ENCODE data around the gene ZNF609. TPM values are rescaled to one million over a fixed set of nuclear protein-coding genes. Genes with fewer than 3 reads are reported as not detected.
A peak's percentile ranks its signal among the peaks of the same experiment; 100 is the strongest.

Gene ZNF609
- polyA plus RNA-seq, 3 donors, result 1.3 to 13.2 (median 1.7) TPM

DNA sequence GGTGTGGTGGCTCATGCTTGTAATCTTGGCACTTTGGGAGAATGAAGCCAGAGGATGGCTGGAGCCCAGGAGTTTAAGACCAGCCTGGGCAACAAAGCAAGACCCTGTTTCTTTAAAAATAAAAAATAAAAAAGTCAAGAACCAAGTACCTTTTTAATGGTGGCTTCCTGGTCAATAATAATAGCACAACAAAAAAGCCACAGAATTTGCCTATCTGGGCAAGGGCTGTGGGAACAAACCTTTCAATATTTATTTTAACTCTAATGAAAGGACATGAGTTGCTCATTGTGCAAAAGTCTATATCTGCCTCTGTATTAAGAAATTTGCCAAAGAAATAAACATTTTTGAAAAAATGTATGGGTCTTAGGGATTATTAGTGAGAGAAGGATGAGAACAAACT lies 2.1 kb downstream of the ZNF609 start:
- Mint-ChIP-seq H3K27ac (no peak overlapping the region), H3K9me3 (no peaks in the 10 kb centered on the region), H3K4me1 (peaks cover 73% of the 10 kb centered on the region), H3K4me3 (no peak overlapping the region), H3K36me3 (peaks cover 6 to 12% of the 10 kb centered on the region in 2 donors), H3K27me3 (ENCODE audit: low read depth in 3 of 3) (no peaks in the 10 kb centered on the region)
- no peaks in the 10 kb centered on the region for H3K9me3 ChIP-seq (replicated peaks in 1 of 2; ENCODE audit: control insufficient read depth in 1 of 2, insufficient read depth in 1 of 2, low read length in 2 of 2)
- peak overlapping the region in 1 of 3 experiments; percentile 83 for H3K4me3 ChIP-seq (replicated peaks in 1 of 3; ENCODE audit: low read depth in 2 of 3, low read length in 3 of 3)
- H4K20me1 ChIP-seq (ENCODE audit: insufficient read depth, low read length), result peaks cover 63% of the 10 kb centered on the region
- H2AFZ ChIP-seq (ENCODE audit: insufficient read depth, low read depth, low read length, poor library complexity, severe bottlenecking), result no peak overlapping the region
- peaks cover 0 to 4% of the 10 kb centered on the region in 2 donors for H3K36me3 ChIP-seq (replicated peaks in 1 of 2; ENCODE audit: control insufficient read depth in 1 of 2, insufficient read depth in 2 of 2, low read length in 2 of 2)
- no peak for DNase-seq
- no peak overlapping the region for H3K9ac ChIP-seq (ENCODE audit: insufficient read depth, low read length, poor library complexity, severe bottlenecking)
- peaks cover 64% of the 10 kb centered on the region for H3K79me2 ChIP-seq (ENCODE audit: insufficient read depth, low read length)
- TF ChIP-seq, protein P1, sequence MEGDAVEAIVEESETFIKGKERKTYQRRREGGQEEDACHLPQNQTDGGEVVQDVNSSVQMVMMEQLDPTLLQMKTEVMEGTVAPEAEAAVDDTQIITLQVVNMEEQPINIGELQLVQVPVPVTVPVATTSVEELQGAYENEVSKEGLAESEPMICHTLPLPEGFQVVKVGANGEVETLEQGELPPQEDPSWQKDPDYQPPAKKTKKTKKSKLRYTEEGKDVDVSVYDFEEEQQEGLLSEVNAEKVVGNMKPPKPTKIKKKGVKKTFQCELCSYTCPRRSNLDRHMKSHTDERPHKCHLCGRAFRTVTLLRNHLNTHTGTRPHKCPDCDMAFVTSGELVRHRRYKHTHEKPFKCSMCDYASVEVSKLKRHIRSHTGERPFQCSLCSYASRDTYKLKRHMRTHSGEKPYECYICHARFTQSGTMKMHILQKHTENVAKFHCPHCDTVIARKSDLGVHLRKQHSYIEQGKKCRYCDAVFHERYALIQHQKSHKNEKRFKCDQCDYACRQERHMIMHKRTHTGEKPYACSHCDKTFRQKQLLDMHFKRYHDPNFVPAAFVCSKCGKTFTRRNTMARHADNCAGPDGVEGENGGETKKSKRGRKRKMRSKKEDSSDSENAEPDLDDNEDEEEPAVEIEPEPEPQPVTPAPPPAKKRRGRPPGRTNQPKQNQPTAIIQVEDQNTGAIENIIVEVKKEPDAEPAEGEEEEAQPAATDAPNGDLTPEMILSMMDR (IDR thresholded peaks at IDR 0.05), result no peak
- intact Hi-C loops (cut with micrococcal nuclease), result loop anchor here in 1 of 2 donors (5.0 kb wide), 1 partner anchor 300 kb away; the partner anchor contains the start of gene PPIB
- H3K27ac ChIP-seq (ENCODE audit: low read depth in 1 of 2, low read length in 2 of 2), result no peak overlapping the region
- H3K4me2 ChIP-seq (replicated peaks; ENCODE audit: extremely low read depth, low read length, poor library complexity, severe bottlenecking), result peak overlapping the region; percentile 80
- H3K27me3 ChIP-seq (ENCODE audit: control insufficient read depth in 2 of 2, insufficient read depth in 2 of 2, low read length in 2 of 2), result no peaks in the 10 kb centered on the region
- H3K4me1 ChIP-seq (ENCODE audit: control insufficient read depth in 1 of 2, insufficient read depth in 2 of 2, low read length in 2 of 2), result peaks cover 29 to 61% of the 10 kb centered on the region in 2 donors

DNA sequence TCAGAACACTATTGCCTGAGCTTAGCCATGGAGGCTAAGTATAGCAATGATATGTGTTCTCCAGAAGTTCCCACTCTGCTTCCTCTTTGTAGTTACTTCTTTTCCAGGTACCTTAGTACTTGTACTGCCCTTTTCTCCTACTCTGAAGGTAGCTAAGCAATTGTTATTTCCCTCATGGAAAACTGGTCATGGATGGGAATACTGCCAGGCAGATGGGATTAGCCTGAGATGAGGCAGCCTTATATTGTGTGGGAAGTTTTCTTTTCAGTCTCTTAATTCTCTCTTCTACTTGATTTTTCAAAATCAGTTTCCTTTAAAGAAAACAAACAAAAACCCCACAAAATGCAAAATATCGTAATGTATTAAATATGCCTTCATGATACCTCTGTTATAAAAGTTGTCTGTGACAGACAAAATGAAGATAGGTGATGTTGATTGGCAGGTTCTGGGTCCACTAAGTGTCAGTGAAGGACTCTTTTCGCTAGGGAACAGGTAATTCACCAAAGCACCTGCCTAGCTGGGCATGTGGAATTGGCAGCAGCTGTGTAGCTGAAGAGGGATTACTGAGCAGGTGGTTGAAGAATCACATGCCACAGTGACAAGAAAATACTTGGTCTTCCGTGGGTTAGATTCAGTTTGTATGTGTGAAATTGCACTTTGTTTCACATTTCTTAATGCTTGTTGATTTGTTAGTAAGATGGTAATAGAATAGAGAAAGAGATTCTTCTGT lies 4.1 kb downstream of the ZNF609 start:
- peak overlapping the region in 1 of 2 donors; percentile 43 for H3K27ac ChIP-seq (ENCODE audit: low read depth in 1 of 2, low read length in 2 of 2)
- H3K79me2 ChIP-seq (ENCODE audit: insufficient read depth, low read length), result peaks cover 81% of the 10 kb centered on the region
- no peak overlapping the region for H3K9ac ChIP-seq (ENCODE audit: insufficient read depth, low read length, poor library complexity, severe bottlenecking)
- H3K4me1 ChIP-seq (ENCODE audit: control insufficient read depth in 1 of 2, insufficient read depth in 2 of 2, low read length in 2 of 2), result peaks cover 25 to 60% of the 10 kb centered on the region in 2 donors
- H2AFZ ChIP-seq (ENCODE audit: insufficient read depth, low read depth, low read length, poor library complexity, severe bottlenecking), result no peak overlapping the region
- Mint-ChIP-seq H3K27me3 (ENCODE audit: low read depth in 3 of 3) (no peaks in the 10 kb centered on the region), H3K36me3 (peaks cover 9 to 21% of the 10 kb centered on the region in 2 donors), H3K27ac (peak overlapping the region in 4 of 7 donors; percentile 14 to 66 (median 42)), H3K4me3 (no peak overlapping the region), H3K4me1 (peaks cover 76% of the 10 kb centered on the region), H3K9me3 (no peaks in the 10 kb centered on the region)
- no peaks in the 10 kb centered on the region for H3K27me3 ChIP-seq (ENCODE audit: control insufficient read depth in 2 of 2, insufficient read depth in 2 of 2, low read length in 2 of 2)
- no peak for DNase-seq
- no peak overlapping the region for H3K4me3 ChIP-seq (replicated peaks in 1 of 3; ENCODE audit: low read depth in 2 of 3, low read length in 3 of 3)
- no peak overlapping the region for H3K4me2 ChIP-seq (replicated peaks; ENCODE audit: extremely low read depth, low read length, poor library complexity, severe bottlenecking)
- H4K20me1 ChIP-seq (ENCODE audit: insufficient read depth, low read length), result peaks cover 82% of the 10 kb centered on the region
- TF ChIP-seq, protein P1 (IDR thresholded peaks at IDR 0.05), result no peak
- intact Hi-C loops (cut with micrococcal nuclease), result loop anchor here in 1 of 2 donors (5.0 kb wide), 1 partner anchor 302 kb away; the partner anchor contains the start of gene PPIB
- 75% methylated on average over 2 of the region's 3 CpGs for WGBS (ENCODE audit: insufficient coverage)
- H3K9me3 ChIP-seq (replicated peaks in 1 of 2; ENCODE audit: control insufficient read depth in 1 of 2, insufficient read depth in 1 of 2, low read length in 2 of 2), result no peaks in the 10 kb centered on the region
- H3K36me3 ChIP-seq (replicated peaks in 1 of 2; ENCODE audit: control insufficient read depth in 1 of 2, insufficient read depth in 2 of 2, low read length in 2 of 2), result peaks cover 0 to 5% of the 10 kb centered on the region in 2 donors

Measured in CD14-positive monocyte (primary cell).